Heart left ventricle (tissue), 16 donors: ENCODE results near the gene GRAMD1B. TPM values are rescaled to one million over a fixed set of nuclear protein-coding genes. Genes with fewer than 3 reads are reported as not detected.
A peak's percentile ranks its signal among the peaks of the same experiment; 100 is the strongest.

ENCODE experiments used
- ATAC-seq, 4 donors: fragments of 200-7000 bp; cut with Tn5 transposase; one replicate each; pipeline ENCODE4 v1.9.1; 2020 to 2022; ENCODE audit warnings: moderate library complexity in 4 of 4, mild to moderate bottlenecking in 3 of 4, moderate number of reproducible peaks in 1 of 4
- DNase-seq, 5 donors: peaks; one replicate each; pipeline ENCODE4 v3.0.0-alpha.2; 2020
- H3K27ac ChIP-seq, 12 donors: fragments of 200-600 bp; sonication (generic) in 4 of 12; one replicate each; pipeline versions ENCODE4 v1.5.0 to v1.8.0; 2016 to 2022; ENCODE audit warnings: mild to moderate bottlenecking in 2 of 12
- H3K27me3 ChIP-seq, 9 donors: fragments of 200-600 bp; sonication (generic) in 2 of 9; one replicate each; pipeline versions ENCODE4 v1.5.1 to v1.8.0; 2016 to 2022; ENCODE audit warnings: mild to moderate bottlenecking in 3 of 9
- H3K36me3 ChIP-seq, 9 donors: fragments of 200-600 bp; sonication (generic) in 2 of 9; one replicate each; pipeline versions ENCODE4 v1.5.0 to v1.8.0; 2018 to 2022; ENCODE audit warnings: mild to moderate bottlenecking in 2 of 9
- H3K4me1 ChIP-seq, 12 donors: fragments of 200-600 bp; sonication (generic) in 4 of 12; one replicate each; pipeline versions ENCODE4 v1.5.0 to v1.8.0; 2016 to 2022; ENCODE audit warnings: mild to moderate bottlenecking in 3 of 12
- H3K4me3 ChIP-seq, 12 donors: fragments of 200-600 bp; sonication (generic) in 4 of 12; one replicate each; pipeline versions ENCODE4 v1.5.0 to v1.8.0; 2017 to 2022; ENCODE audit warnings: mild to moderate bottlenecking in 9 of 12, moderate library complexity in 4 of 12
- H3K9me3 ChIP-seq, 12 donors: fragments of 200-600 bp; sonication (generic) in 4 of 12; one replicate each; pipeline versions ENCODE4 v1.5.0 to v1.8.0; 2016 to 2022; ENCODE audit warnings: mild to moderate bottlenecking in 1 of 12
- POLR2A ChIP-seq, 2 donors: fragments of 450-650 bp; IDR thresholded peaks; one replicate each; pipeline ENCODE4 v1.6.1; 2017; ENCODE audit warnings: antibody characterized with exemption in 2 of 2, mild to moderate bottlenecking in 2 of 2, moderate library complexity in 2 of 2
- WGBS, 4 donors: extraction: QIAGEN DNeasy Blood & Tissue Kit in 2 of 4; methylation state at CpG; one replicate each; pipeline versions ENCODE4 v1.1.5 to v1.1.7; 2013 to 2018; 5-methylcytosine and 5-hydroxymethylcytosine counted together
- intact Hi-C, 10 donors: fragments of 100-400 bp; cut with DNase I; formaldehyde crosslinking; loops; one replicate each; pipeline versions ENCODE4 v1.11.1 to v1.14.2; 2022
- polyA plus RNA-seq, 2 donors: library from polyadenylated mRNA; stranded (reverse); fragments of 200-250 nt; gene quantifications; one replicate each; pipeline ENCODE4 v1.2.3, GENCODE V29; 2013
- total RNA-seq, 9 donors: library from RNA; depleted of rRNA in 2 of 9; stranded (reverse); fragments of >200 nt in 2 of 9; fragmentation: NEBNext Ultra II Directional in 3 of 9; extraction: Animal tissue kit (Norgen Biotek cat#: 25700) in 3 of 9; gene quantifications; one replicate each; pipeline versions ENCODE4 v1.1.0 to v1.2.4, GENCODE V29; 2016 to 2023
- TF ChIP-seq, protein P1 (sequence below), 12 donors: fragments of 200-600 bp; sonication (generic) in 4 of 12; IDR thresholded peaks; one replicate each; pipeline versions ENCODE4 v1.5.0 to v1.8.0; 2018 to 2022; ENCODE audit warnings: antibody characterized with exemption in 12 of 12, mild to moderate bottlenecking in 5 of 12
- donor health status: ischemic (EF 13 %, LVEDD 7.1; RV severe dilation, severe dysfunction).
- donor health status: healthy with polysubstance abuse.
- donor health status: DM: no; HTN: yes; CAD: no.
- donor health status: DM: no; HTN: no; CAD: no.
- donor health status: ischemic (EF 25% LVEDD 6.9; RV normal size, moderate dysfunction).
- donor health status: ischemic (EF 25% LVEDD 5.7; RV mildly dilated, moderate dysfunction).
- donor health status: healthy.
- donor health status: DM: yes; HTN: yes; CAD: no.
- donor health status: ischemic (EF 35%, LVEDD 5.7; RV mildly dilated, moderate dysfunction).
- donor health status: nonischemic (EF 11% LVEDD 7.7; RV severe dilation, severe dysfunction).
- donor health status: DM: yes; HTN: yes; CAD: no.
- donor health status: PGD.
- donor health status: ischemic (EF 29% LVEDD 5.4; RV normal size, mild dysfunction).
- donor health status: nonischemic (EF 23%, LVEDD 6.1; RV moderate dilation, normal function).

The GRAMD1B gene
- total and polyA plus RNA-seq, 11 donors, result 8.6 to 42.5 (median 23.0) TPM

DNA sequence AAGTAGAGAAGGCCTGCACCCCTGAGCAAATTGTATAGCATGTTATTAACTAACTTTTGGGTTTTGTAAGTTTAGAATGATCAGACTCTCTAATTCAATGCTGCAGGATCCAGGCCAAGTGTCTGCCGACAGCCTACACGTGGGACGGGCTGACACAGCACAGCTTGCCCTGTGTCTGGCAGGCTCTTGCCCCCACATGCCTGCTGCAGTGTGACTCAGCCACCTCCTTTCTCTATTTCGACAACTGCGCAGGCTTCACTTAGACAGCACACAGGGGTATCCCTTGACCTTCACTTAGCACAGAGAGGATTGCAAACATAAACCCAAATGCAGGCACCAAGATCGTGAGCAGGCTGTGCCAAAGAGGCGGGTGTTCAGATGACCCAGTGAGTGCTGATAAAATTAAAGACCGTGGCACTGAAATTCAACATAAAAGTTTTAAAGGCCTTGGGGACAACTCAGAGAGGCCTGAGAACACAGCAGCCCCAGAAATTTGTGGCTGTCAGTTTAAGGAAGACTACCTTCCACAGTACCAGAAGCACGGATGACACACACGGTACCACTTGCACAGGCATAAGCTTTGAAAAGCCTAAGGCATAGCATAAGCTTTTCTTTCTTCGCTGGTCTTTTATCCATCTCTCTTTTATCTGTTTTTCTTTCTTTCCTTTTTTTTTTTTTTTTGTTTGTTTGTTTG is 186.6 kb downstream of the GRAMD1B start:
- WGBS, 4 donors, result 47 to 57% (median 55%) methylated on average over 11 of the region's 11 CpGs
- Histone ChIP-seq H3K4me3 (no peak overlapping the region), H3K27ac (peak overlapping the region in 11 of 12 donors; percentile 50 to 86 (median 67)), H3K9me3 (no peaks in the 10 kb centered on the region), H3K27me3 (no peaks in the 10 kb centered on the region), H3K36me3 (peaks cover 0 to 53% (median 36%) of the 10 kb centered on the region in 9 donors), H3K4me1 (peaks cover 0 to 16% (median 8%) of the 10 kb centered on the region in 12 donors)
- ATAC-seq (peak; percentile 96 to 98 (median 97)), DNase-seq (peak; percentile 72 to 88 (median 78))
- TF ChIP-seq, protein P1, sequence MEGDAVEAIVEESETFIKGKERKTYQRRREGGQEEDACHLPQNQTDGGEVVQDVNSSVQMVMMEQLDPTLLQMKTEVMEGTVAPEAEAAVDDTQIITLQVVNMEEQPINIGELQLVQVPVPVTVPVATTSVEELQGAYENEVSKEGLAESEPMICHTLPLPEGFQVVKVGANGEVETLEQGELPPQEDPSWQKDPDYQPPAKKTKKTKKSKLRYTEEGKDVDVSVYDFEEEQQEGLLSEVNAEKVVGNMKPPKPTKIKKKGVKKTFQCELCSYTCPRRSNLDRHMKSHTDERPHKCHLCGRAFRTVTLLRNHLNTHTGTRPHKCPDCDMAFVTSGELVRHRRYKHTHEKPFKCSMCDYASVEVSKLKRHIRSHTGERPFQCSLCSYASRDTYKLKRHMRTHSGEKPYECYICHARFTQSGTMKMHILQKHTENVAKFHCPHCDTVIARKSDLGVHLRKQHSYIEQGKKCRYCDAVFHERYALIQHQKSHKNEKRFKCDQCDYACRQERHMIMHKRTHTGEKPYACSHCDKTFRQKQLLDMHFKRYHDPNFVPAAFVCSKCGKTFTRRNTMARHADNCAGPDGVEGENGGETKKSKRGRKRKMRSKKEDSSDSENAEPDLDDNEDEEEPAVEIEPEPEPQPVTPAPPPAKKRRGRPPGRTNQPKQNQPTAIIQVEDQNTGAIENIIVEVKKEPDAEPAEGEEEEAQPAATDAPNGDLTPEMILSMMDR (IDR thresholded peaks at IDR 0.05), result no peak
- TF ChIP-seq POLR2A (IDR thresholded peaks at IDR 0.05), result no peak
- intact Hi-C loops, result no loop called here

DNA sequence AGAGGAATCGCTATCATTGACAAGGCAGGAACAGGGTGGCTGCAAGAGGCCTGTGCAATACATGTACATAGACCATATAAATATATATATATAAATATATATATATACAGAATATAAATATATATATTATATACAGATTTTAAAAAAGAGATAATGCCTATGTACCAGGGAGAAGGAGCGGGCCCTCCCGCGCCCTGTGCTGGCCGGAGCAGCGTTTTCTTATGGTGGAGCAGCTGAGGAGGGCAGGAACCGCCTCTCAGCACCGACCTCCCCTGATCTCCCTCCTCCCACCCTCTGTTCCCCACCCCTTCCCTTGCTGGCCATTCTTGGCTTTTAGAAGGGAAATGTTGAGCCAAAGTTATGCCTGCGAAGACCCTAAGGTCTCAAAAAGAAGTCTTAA is 192.5 kb downstream of the GRAMD1B start:
- WGBS, 4 donors, result 90 to 96% (median 92%) methylated on average over 9 of the region's 9 CpGs
- no peak for TF ChIP-seq POLR2A (IDR thresholded peaks at IDR 0.05)
- Histone ChIP-seq H3K27me3 (no peaks in the 10 kb centered on the region), H3K4me1 (no peaks in the 10 kb centered on the region), H3K27ac (no peak overlapping the region), H3K36me3 (peaks cover 0 to 42% (median 14%) of the 10 kb centered on the region in 9 donors), H3K4me3 (no peak overlapping the region), H3K9me3 (no peaks in the 10 kb centered on the region)
- DNase-seq (no peak), ATAC-seq (no peak)
- intact Hi-C loops, result no loop called here

DNA sequence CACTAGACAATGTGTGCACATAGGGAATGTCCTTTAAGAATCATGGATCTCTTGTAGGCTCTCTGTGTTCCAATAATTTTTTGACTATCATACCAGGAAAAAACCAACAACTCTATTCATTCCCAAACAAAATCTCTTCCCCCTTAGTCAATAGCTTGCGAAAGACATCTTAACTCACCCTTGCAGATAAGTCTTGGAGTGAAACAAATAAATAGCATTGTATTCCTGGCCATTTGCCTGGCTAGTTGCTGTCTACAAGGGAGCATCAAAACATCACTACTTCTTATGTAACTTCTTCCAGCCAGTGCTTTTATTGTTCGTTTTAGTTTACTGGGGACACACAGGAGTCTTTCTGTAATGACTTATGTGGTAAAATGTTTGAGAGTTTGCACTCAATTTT is 194.9 kb downstream of the GRAMD1B start:
- H3K4me3 ChIP-seq, result no peak overlapping the region
- WGBS, 4 donors, result 87 to 93% (median 91%) methylated on average over 2 of the region's 2 CpGs
- peaks cover 0 to 26% (median 5%) of the 10 kb centered on the region in 9 donors for H3K36me3 ChIP-seq
- intact Hi-C loops, result no loop called here
- DNase-seq (no peak), ATAC-seq (no peak)
- H3K9me3 ChIP-seq, result no peaks in the 10 kb centered on the region
- H3K27me3 ChIP-seq, result no peaks in the 10 kb centered on the region
- no peak overlapping the region for H3K27ac ChIP-seq
- H3K4me1 ChIP-seq, result peaks cover 0 to 15% (median 9%) of the 10 kb centered on the region in 12 donors
- TF ChIP-seq, protein P1 (IDR thresholded peaks at IDR 0.05), result no peak

DNA sequence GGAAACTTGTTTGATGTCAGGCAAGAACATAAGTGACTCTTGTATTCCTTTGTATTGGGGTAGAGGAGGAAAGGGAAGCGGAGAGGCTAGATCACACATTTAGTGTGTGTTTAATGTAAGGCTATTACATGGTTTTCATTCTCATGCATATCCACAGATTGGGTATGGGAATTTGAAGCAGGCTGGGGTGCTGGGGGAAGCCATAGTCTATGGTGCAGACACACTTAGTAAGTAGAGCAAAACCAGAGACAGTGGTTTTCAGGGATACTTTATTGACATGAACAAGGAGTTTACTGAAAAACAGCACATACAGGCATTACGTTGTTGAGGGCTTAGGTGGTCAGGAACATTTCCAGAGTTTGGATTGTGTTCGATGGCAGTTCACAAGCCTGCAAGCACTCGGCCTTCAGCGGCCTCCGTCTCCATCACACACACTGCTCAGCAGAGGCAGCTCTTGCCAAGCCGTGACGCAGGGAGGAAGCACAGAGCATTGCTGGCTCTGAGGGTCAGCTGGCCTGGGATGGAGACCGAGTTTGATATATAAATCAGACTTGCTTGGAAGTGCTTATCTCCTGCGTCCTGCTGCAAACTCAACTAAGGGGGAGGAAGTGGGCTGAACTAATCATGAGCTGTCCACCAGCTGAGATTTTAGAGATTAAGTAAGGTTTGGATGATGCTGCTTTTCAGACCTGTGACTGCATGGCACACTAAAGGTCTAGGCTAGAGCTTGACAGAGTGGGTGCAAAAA is 199.0 kb downstream of the GRAMD1B start:
- Histone ChIP-seq H3K36me3 (peaks cover 0 to 7% (median 0%) of the 10 kb centered on the region in 9 donors), H3K27ac (peak overlapping the region in 4 of 12 donors; percentile 5 to 53 (median 10)), H3K4me1 (peaks cover 0 to 26% (median 14%) of the 10 kb centered on the region in 12 donors), H3K9me3 (no peaks in the 10 kb centered on the region), H3K4me3 (no peak overlapping the region), H3K27me3 (no peaks in the 10 kb centered on the region)
- TF ChIP-seq, protein P1 (IDR thresholded peaks at IDR 0.05), result no peak
- TF ChIP-seq POLR2A (IDR thresholded peaks at IDR 0.05), result no peak
- intact Hi-C loops, result no loop called here
- peak; percentile 79 to 90 (median 84) for DNase-seq
- ATAC-seq, result peak; percentile 77 to 94 (median 84)
- WGBS, 4 donors, result 13 to 33% (median 28%) methylated on average over 10 of the region's 10 CpGs
